GM19324 (cell line): Measurements from ENCODE around the gene TBC1D7.

Source experiments
- ATAC-seq: cut with Tn5 transposase; IDR thresholded peaks from one replicate; pipeline ENCODE4 v1.9.1; 2021; ENCODE audit warnings: mild to moderate bottlenecking, moderate library complexity; ENCODE audit not compliant: unreplicated experiment, low FRiP score

The TBC1D7 gene

DNA sequence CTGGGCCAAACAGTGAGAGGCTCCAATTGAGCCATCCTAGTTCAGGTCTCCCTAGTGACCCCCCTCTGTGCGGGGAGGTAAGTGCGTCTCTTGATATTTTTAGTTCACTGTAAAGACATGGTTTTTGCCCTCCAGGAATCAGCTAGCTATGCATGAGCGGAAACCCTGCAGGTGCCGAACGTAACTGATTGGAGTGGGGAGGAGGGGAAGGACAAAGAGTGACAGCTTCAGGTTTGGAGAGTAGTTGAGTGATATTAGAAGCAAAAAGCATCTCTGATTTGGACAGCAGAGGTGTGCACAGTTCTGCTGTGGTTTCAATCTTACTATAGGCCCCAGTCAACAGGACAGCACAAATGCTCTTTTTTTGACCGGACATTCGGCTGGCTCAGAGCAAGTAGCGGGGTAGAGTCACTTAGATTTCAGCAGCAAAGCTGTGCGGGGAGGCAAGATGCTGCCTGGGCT, 31.8 kb downstream of the TBC1D7 start:
- ATAC-seq, result no peak

DNA sequence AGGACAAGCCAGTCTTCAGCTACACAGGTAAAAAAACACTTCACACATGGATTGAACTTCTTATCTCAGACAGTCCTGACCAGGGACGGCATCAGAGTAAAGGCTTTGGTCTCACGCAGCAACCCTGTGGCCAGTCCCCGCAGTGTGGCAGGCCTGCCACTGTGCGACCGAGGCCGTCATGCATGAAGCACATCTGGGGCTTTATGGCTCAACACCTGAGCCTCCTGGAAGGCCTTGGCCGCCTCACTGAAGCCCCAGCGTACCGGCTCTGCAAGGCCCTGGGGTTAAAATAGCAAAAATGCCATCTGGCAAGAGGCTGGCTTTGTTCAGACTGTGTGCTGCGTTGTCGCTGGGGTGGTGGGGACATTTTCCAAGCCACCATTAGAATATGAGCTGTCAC, 32.8 kb downstream of the TBC1D7 start:
- no peak for ATAC-seq

DNA sequence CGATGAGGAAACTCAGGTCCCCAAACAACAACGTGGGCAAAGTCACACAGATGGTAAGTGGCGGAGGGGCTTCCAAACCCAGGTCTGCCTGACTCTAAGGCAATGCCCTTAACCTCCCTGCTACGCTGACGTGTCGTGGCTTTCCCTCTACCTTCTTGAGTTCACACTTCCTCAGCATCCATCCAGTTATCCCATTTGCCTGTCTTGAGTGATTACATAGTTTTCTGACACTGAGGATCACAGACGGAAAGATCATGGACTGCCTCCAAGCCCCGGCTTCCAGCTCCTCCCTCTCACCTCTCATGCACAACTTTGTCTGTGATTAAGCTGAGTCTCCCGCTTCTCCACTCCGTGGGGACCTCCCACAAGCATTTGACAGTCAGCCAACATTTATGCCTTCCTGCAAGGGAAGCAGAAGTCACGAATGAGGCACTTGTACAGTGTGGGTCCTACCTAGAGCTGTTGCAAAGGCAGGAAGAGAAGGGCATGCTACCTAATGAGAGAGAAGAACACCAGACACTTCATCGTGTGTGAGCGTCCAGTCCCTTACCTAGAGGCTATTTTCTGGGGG, 33.8 kb downstream of the TBC1D7 start:
- no peak for ATAC-seq

DNA sequence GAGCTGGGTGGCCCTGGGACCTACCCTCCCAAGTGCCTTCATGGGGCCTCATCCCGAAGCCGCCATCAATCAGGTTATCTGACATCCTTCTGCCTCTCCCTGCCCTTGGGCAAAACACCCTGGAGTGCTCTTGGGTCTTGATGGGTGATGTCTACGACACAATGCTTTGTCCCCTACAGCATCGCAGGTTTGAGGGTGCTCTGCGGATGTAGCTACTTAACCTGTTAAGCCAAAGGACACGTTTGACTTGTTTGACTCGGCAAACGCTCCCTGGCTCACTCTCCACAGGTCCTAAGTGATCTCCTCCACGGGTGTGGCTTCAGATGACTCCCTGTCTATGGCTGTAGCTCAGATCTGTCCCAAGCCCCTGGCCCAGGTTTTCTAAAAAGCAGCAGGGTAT, 35.6 kb downstream of the TBC1D7 start:
- no peak for ATAC-seq

DNA sequence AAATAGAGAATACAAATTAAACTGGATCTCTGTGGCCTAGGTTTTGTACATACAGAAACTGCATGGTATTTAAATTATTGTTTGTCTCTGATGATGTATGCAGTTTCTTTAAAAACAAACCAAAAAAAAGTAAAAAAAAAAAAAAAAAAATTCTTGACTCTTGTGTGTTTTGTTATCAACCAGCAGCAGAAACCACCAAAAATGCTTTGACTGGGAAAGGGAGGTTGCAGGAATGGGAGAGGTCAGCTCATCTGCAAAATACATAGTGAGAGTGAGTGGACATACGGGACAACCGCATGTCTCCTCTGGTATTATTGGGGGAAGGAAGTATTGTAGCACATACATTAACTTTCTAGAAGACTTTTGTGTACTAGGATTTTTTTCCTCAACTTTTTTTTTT, 38.0 kb downstream of the TBC1D7 start:
- no peak for ATAC-seq

DNA sequence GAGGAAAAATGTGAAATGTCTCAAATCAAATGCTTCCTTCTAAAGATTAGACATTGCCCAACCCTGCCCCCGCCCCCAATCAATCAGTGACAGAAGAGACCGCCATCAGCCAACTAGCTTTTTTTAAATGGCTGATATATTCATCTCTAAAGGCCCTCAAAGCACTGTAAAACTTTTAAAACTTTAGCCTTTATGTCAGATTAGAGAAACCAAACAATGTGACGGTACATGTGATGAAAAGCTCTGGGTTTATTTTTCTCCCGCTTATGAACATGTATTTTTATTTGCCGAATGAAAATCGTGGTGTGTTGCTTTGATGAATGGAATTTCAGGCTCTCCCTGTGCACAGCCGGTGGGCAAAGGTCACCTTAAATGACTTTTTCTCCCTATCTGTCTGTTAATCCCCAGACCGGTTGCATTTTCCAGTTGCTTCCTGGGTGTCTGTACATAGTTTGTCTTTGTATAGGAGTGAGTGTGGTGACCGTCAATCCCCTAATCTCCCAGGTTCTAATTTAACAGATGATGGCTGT, 38.5 kb downstream of the TBC1D7 start:
- ATAC-seq, result no peak

DNA sequence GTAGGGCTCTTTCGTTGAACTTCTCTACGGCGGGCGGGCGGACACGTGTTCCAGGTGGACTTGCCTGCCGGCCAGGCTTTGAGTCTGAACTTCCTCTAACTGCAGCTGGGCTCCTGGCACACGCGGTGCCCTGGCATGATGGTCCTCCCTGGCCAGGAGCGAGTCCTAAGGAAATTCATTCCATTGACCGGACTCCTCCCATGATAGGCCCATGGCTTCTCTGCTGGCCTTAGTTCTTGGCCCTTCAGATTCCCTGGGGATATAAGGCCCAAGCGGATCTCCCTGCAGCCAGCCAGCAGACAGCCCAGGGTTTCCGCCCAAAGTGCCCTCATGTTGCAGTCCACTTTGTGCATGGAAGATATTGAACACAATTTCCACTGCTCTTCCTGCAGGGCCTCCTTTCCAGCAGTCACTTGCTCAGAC, 39.4 kb downstream of the TBC1D7 start:
- ATAC-seq, result no peak

DNA sequence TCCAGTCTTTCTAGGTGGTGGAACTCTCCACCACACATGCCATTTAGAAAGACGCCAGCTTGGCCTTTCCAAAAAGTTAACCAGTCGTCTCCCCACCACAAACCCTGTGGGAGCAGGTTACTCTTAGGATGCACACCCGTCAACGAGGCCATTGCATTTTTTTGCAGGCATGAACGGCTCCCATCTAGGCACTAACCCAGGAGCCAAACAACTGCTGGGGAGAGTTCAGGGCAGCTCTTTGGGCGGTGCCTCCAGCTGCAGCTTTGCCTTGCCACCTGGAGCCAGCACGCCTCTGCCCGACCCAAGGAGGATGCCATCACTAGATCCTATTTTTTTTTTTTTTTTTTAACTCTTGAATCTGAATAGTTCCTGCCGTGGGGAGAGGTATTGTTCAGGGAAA, 39.9 kb downstream of the TBC1D7 start:
- no peak for ATAC-seq

DNA sequence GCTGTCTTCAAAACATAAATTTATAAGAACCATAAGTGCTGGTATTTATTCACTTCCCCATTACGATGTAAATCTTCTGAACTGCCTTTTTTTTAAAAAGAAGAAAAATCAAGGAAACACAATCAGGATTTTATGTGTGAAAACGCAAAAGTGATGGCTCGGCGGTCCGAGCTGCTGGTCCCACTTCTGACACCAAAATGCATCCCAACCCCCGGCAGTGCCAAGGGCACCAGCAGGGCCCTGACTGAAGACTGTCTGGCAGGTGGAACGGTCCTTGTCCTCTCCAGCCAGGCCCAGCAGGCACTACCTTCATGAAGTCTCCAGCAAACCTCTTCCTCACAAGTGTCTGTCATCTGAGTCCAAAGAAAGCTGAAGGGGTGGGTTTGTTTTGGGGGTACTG, 41.2 kb downstream of the TBC1D7 start:
- no peak for ATAC-seq

DNA sequence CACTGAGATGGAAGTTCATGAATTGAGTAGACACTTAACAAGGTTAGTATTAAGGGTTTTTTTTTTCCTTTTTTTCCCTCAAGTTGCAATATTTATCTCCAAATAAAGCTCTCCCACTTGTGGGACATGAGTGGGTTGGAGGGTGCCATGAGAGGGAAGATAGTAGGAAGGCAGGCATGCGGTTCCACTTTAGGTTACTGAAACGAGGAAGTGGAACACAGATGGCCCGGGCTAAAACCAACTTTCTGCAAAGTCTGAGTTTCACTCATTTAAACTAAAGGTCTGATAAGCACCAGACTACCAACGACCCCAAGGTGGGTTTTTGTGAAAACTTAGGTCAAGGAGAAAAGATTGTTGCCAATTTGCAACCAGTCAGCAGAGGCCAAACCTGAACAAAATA, 42.2 kb downstream of the TBC1D7 start:
- ATAC-seq, result no peak

DNA sequence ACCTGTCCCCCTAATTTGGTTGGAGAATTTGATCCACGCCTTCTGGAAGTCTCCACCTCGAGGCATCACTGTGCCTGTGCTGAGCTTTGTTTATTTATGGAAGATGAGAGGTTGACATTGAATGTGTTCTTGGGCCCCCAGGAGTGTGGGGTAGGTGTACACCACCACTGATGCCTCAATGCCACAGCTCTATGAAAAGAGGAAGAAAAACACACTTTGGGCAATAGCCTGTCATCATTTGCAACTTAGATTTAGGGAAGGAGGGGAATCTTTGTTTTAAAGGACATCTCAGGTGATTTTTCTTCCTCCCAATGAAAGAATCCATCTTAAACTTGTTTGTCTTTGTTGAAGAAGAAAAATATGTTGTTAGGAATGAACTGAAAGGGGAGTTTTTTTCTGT, 42.6 kb downstream of the TBC1D7 start:
- ATAC-seq, result no peak

DNA sequence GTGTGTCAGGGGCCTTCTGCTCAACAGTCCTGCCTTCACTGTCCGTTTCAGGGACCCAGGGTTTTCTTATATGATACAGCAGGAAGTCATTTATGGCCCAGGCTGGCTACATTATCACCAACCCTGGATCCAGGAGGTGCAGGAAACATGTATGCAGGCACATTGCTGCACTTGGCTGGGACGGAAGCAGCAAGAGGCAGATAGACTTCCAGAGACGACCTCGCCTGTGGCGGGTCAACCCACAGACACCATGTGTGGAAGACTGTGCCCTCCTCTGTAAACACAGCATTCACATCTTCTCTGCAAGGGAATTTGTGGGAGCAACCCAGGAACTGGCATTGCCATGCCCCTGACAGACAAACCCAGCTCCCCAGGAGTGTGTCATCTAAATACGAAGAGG, 43.7 kb downstream of the TBC1D7 start:
- no peak for ATAC-seq

DNA sequence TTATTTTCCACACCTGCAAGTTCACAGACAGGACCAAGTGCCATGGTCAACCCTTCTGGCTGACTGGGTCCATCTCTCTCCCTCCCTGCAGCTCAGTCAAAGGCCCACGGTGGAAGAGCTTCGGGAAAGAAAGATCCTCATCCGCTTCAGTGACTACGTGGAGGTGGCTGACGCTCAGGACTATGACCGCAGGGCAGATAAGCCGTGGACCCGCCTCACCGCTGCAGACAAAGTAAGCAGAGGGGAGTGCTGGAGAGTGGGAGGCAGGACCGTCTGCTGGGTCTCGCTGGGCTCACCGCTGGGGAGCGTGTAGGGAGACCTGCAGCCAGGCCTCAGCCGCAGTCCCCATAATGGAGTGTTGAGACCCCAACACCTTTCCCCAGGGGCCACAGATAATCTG, 45.0 kb downstream of the TBC1D7 start:
- no peak for ATAC-seq

DNA sequence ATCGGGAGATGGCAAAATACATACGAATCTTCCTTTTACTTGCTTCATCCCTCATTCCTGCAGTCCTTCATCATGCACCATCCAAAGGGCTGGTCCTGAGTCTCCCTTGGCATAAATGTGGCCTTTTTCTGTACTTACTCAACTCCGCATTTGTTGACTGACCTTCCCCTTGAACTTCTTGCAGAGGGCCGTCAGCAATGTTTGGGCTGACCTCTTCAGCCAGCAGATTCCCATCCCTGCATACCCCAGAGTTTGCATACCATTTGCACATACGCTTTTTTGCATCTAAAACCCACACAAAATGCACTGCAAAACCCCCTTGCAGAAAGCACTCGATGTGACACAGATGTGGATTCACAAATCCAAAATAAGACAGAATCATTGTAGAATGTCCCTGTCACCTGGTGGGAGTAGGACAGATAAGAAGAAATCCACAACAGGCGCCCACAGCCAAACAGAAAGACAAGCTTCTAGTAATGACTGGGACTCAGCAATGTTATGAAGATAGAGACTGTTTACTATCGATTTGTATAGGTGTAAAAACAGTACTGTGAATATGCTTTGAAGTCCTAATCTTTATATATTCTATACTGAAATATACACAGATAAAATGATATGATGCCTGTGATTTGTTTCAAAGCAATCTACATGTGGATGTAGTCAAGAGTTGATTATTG, 45.8 kb downstream of the TBC1D7 start:
- no peak for ATAC-seq

DNA sequence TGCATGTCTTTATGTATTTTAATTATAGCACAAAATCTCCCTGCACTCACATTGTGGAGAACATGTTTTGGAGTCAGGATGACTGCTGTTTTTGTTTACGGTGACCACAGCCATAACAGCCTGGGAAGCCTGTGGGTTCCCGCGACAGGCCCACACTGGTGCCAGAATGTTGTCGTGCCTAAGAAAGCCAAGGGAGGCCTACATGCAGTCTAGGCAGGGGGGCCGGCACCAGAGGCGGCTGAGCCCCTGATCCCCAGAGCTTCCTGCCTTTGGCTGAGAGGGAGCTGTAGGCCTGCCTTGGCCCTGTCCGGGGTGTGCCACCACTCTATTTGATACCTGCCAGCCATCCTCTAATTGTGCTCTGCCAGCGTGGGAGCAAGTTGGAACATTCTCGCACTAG, 46.7 kb downstream of the TBC1D7 start:
- ATAC-seq, result no peak

DNA sequence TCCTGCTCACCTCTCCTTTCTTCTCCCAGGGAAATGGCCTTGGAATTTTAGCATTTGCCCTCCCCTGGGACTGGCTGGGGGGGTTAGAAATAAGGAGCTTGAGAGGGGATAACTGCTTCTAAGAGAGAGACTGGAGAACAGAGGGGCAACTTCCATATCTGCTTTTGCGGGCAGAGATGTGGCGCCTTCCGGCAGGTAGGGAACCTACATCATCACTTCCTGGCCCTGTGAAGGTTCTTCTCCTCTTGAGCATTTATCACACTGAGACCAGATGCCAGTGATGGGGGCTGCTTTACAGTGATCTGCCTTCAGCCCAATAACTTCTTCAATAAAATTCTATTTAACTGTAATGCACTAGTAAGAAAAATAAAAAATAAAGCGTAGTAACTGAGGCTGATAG, 48.1 kb downstream of the TBC1D7 start:
- no peak for ATAC-seq

DNA sequence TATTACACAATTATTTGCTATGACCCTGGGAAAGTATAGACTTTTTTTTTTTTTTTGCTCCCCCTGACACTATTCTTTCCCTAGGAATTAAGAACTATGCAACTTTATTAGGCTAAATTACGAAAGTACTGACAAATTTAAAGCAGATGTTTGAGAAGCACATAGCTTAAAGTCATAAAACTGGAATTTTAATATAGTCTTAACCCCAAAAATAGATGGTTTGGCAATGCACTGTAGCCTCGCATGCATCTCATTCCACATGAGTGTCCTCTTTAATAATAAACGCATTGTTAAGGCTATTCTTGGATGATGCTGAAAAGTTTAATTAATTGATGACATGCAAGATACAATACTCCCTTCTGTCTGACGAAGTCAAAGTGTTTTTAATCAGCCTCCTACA, 49.3 kb downstream of the TBC1D7 start:
- ATAC-seq, result no peak

DNA sequence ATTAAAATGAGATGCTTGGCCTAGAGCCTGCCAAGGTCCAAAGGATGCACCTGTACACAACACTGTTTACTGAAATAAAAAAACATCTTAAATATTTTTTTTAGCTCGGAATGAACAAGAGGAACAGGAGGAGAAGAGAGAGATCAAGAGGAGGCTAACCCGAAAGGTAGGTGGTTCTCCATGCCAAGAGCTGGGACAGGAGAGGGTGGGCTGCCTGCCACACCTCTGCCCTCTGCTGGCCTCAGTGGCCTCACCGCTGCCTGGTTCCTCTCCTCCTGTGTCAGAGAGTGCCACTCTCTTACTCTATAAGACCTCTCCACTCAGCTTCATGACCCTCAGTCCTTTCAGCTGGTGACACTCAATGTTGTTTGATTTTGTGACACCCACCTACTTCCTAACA, 50.2 kb downstream of the TBC1D7 start:
- ATAC-seq, result no peak

DNA sequence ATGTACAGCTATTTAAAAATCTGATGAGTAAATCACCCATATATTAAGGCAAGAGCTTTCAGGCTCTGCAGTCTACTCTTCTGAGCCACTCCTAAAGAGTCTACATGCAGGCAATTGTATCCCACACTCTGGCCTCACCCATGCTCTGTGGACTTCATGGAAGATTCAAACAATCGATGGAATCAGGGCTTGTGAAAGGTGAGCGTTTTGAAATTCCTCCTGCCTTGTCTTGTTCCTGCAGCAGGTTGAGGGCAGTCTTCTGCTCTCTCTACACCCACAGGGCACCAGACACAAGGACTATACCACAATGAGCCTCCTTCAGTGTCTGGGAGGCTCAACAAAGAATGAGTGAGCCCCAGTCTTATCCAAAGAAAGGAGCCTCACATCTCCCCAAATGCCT, 51.1 kb downstream of the TBC1D7 start:
- no peak for ATAC-seq

DNA sequence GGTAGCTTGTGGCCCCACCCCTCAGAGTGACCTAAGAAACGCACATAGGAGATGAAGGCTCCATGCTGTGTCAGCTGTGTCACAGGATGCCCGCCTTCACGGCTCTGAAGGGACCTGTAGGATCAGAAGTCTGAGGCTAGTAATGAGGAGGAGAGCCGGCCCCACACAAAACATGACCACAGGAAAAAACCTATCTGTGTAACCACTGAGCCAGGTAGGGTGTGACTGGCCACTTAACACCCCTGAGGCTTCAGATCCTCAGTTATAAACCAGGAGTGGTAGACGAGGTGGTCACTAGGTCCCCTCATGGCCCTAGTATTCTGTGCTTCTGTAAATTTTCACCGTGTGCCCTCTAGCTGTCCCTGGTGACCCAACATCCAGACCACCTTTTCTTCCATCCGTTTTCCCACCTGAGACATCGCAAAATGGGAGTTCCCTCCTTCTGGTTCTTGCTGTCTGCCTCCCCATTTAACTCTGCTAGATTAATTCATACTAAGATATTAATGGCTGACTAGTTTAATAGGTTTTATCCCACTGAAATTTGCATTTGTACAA, 52.8 kb downstream of the TBC1D7 start:
- no peak for ATAC-seq

DNA sequence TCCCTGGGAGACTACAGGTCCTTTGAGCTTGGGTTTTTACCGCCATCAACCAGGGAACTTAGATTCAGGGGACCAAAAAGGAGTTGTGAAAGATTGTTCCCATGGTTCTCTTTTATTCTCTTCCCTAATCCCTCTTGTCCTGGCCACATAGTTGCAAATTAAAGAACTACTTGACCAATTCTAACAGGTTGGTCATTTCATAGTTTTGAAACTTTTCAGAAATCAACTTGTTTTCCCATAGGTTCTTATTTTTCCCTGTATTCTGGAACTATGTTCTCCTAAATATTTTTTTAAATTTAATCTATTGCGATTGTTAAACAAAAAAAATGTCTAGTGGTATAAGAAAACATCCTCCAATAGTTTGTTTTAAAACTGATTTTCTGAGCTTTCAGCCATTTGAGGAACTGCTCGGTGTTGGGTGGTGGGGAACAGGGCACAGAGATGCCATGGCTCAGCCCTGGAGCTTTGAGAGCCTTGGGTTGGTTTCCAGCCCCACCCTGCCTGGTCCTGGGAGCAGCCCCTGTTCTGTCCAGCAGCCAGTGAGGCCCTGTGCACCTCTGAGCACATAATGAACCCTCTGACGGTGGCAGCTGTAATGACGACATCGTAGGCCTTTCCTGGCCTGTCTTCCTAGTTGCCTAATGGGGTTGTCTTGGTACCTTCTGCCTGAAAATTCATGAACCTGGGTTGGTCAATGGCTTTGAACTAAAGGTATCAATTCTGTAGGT, 53.5 kb downstream of the TBC1D7 start:
- ATAC-seq, result no peak
